B cell (primary cell): ENCODE data around the gene NDUFS3. TPM values are rescaled to one million over a fixed set of nuclear protein-coding genes. Genes with fewer than 3 reads are reported as not detected.

Experiments
- ATAC-seq: fragments of 200-7000 bp; cut with Tn5 transposase; one replicate; pipeline ENCODE4 v1.10.0; 2021; ENCODE audit warnings: low read depth, mild to moderate bottlenecking, moderate number of reproducible peaks, moderate library complexity
- CTCF ChIA-PET: fragments of 350-600 bp; sonication (Branson Sonifier 250); formaldehyde crosslinking; loops from one replicate; lab custom pipeline; 2021; ENCODE audit warnings: antibody characterized with exemption, inconsistent platforms; lab: Charles Lee
- POLR2A ChIA-PET: fragments of 350-600 bp; sonication (Branson Sonifier 250); formaldehyde crosslinking; loops from one replicate; lab custom pipeline; 2021; ENCODE audit warnings: antibody characterized with exemption; lab: Charles Lee
- DNase-seq: peaks from one replicate; pipeline ENCODE4 v3.0.0; 2013
- H2AFZ ChIP-seq: 2 replicates; pipeline ENCODE4 v1.6.1; 2012; ENCODE audit warnings: mild to moderate bottlenecking, low read depth, low read length; ENCODE audit not compliant: insufficient read depth, poor library complexity, severe bottlenecking
- H3K27ac ChIP-seq, 2 donors: 1 replicate in 1 of 2; 2 replicates in 1 of 2; pipeline ENCODE4 v1.5.1; 2012 to 2013; ENCODE audit warnings: low read length in 2 of 2, mild to moderate bottlenecking in 2 of 2, moderate library complexity in 1 of 2
- H3K27me3 ChIP-seq, 4 experiments: fragments of 200-600 bp in 1 of 4; sonication (generic) in 1 of 4; replicated peaks in 1 of 4; 1 replicate in 2 of 4; 2 replicates in 2 of 4; pipeline versions ENCODE4 v1.6.1 to v1.7.0; 2013 to 2016; ENCODE audit warnings: low read length in 3 of 4, mild to moderate bottlenecking in 2 of 4, mixed read lengths in 1 of 4, moderate library complexity in 1 of 4; ENCODE audit not compliant: insufficient read depth in 4 of 4, control insufficient read depth in 3 of 4; ENCODE audit errors: control extremely low read depth in 1 of 4
- H3K36me3 ChIP-seq, 2 experiments: replicated peaks in 1 of 2; 1 replicate in 1 of 2; 2 replicates in 1 of 2; pipeline versions ENCODE4 v1.6.1 to v1.7.1; 2013; ENCODE audit warnings: low read length in 1 of 2; ENCODE audit not compliant: insufficient read depth in 2 of 2, control insufficient read depth in 1 of 2; ENCODE audit errors: control extremely low read depth in 1 of 2, extremely low read depth in 1 of 2
- H3K4me1 ChIP-seq, 2 donors: fragments of 200-600 bp in 1 of 2; sonication (generic) in 1 of 2; 1 replicate in 1 of 2; 2 replicates in 1 of 2; pipeline versions ENCODE4 v1.5.1 to v1.6.1; 2013 to 2017; ENCODE audit warnings: low read length in 2 of 2; ENCODE audit not compliant: control insufficient read depth in 2 of 2, insufficient read depth in 2 of 2
- H3K4me2 ChIP-seq: replicated peaks from 2 replicates; pipeline ENCODE3; 2012; ENCODE audit warnings: mild to moderate bottlenecking, low read depth, low read length; ENCODE audit not compliant: poor library complexity, severe bottlenecking
- H3K4me3 ChIP-seq, 5 experiments: fragments of 200-600 bp in 1 of 5; sonication (generic) in 1 of 5; 1 replicate in 3 of 5; 2 replicates in 2 of 5; pipeline versions ENCODE4 v1.5.1 to v1.7.0; 2011 to 2016; ENCODE audit warnings: low read length in 4 of 5, mild to moderate bottlenecking in 4 of 5, low read depth in 2 of 5, control low read depth in 1 of 5, moderate library complexity in 1 of 5; ENCODE audit not compliant: insufficient read depth in 1 of 5; ENCODE audit errors: control extremely low read depth in 1 of 5, extremely low read depth in 1 of 5
- H3K79me2 ChIP-seq: fragments of 200-600 bp; sonication (generic); one replicate; pipeline ENCODE4 v1.6.0; 2016; ENCODE audit warnings: low read length; ENCODE audit not compliant: control insufficient read depth, insufficient read depth
- H3K9ac ChIP-seq: fragments of 200-600 bp; sonication (generic); 2 replicates; pipeline ENCODE4 v1.6.1; 2017; ENCODE audit warnings: mild to moderate bottlenecking, low read length, moderate library complexity
- H3K9me3 ChIP-seq, 3 donors: one replicate each; pipeline versions ENCODE4 v1.6.1 to v1.7.1; 2013; ENCODE audit warnings: low read length in 2 of 3; ENCODE audit not compliant: control insufficient read depth in 2 of 3, insufficient read depth in 1 of 3; ENCODE audit errors: control extremely low read depth in 1 of 3
- H4K20me1 ChIP-seq: 2 replicates; pipeline ENCODE4 v1.6.0; 2012; ENCODE audit warnings: mild to moderate bottlenecking, low read length; ENCODE audit not compliant: insufficient read depth, control insufficient read depth, poor library complexity, severe bottlenecking
- H3K27ac Mint-ChIP-seq: one replicate; pipeline ENCODE4 v1.8.0; 2021; ENCODE audit warnings: mixed read lengths
- H3K27me3 Mint-ChIP-seq: one replicate; pipeline ENCODE4 v1.8.0; 2021; ENCODE audit warnings: mixed read lengths
- H3K4me1 Mint-ChIP-seq: one replicate; pipeline ENCODE4 v1.8.0; 2021; ENCODE audit warnings: mixed read lengths
- H3K4me3 Mint-ChIP-seq: one replicate; pipeline ENCODE4 v1.8.0; 2021; ENCODE audit warnings: mixed read lengths
- H3K9me3 Mint-ChIP-seq: one replicate; pipeline ENCODE4 v1.8.0; 2022; ENCODE audit warnings: mixed read lengths; ENCODE audit not compliant: insufficient read depth
- EZH2 ChIP-seq: IDR thresholded peaks from 2 replicates; pipeline ENCODE4 v1.6.1; 2012; ENCODE audit warnings: borderline replicate concordance, low read depth, mild to moderate bottlenecking, moderate library complexity, low read length; ENCODE audit not compliant: insufficient read depth, poor library complexity, severe bottlenecking
- WGBS: methylation state at CpG from one replicate; pipeline ENCODE4 v1.1.5; 2013; ENCODE audit warnings: missing lambda C conversion rate; ENCODE audit not compliant: insufficient coverage; 5-methylcytosine and 5-hydroxymethylcytosine counted together
- intact Hi-C: fragments of 100-400 bp; cut with micrococcal nuclease; formaldehyde crosslinking; loops from one replicate; pipeline ENCODE4 v1.10.0; 2022
- polyA plus RNA-seq: library from polyadenylated mRNA; depleted of rRNA; stranded (reverse); fragments of >200 nt; gene quantifications from 2 replicates; pipeline ENCODE4 v1.2.3, GENCODE V29; 2012
- total RNA-seq, 2 donors: library from RNA; stranded (reverse); fragments of 120-200 nt in 1 of 2; gene quantifications; 1 replicate in 1 of 2; 2 replicates in 1 of 2; pipeline versions ENCODE4 v1.2.3 to v1.2.4, GENCODE V29; 2013 to 2022
- TF ChIP-seq, protein P1 (sequence below): fragments of 200-600 bp; IDR thresholded peaks from one replicate; pipeline ENCODE4 v1.8.0; 2022; ENCODE audit warnings: antibody characterized with exemption, mild to moderate bottlenecking

NDUFS3 gene
- total and polyA plus RNA-seq, 2 donors (not counting 1 experiment from before 2014, with no cell fraction given): 78.5 to 79.5 TPM

DNA sequence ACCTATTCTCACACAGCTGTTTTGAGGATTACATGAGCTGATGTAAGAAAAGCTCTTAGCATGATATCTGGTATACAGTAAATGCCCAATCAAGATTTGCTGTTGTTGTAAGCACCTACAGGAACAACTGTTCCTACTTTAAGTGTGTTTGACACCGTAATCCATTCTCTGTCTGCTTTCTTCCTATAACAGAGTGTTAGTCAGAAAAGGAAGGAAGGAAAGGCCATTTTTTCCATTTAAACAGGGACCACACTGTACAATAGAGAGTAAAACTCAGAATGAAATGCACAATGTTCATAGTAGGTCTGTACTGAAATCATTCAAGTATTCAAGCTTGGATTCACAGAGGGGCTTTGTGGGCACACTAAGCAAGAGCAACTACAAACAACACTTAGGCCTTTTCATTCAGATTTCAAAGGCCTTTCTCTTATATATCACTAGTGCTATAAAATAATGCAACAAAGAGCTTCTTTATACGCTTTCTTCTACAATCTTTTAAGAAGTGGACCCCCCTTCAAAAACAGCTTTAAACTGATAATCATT, 42.0 kb downstream of the NDUFS3 start:
- DNase-seq: no peak
- no peak overlapping the region for H2AFZ ChIP-seq
- Mint-ChIP-seq H3K27ac (no peak overlapping the region), H3K27me3 (no peaks in the 10 kb centered on the region), H3K9me3 (no peaks in the 10 kb centered on the region), H3K4me3 (no peak overlapping the region), H3K4me1 (no peaks in the 10 kb centered on the region)
- ChIA-PET POLR2A (interaction anchor here (0.7 kb wide), 1 partner anchor 434 kb away, joined by 4 read pairs; no protein-coding TSS in a partner anchor), CTCF (no interaction called here)
- no peaks in the 10 kb centered on the region for H3K27me3 ChIP-seq
- H3K36me3 ChIP-seq: peaks cover 32 to 51% of the 10 kb centered on the region in 2 experiments
- no CpG with 5 or more reads among the region's 2 CpGs for WGBS
- intact Hi-C loops: no loop called here
- no peak overlapping the region for H3K9ac ChIP-seq
- H3K9me3 ChIP-seq: no peaks in the 10 kb centered on the region
- no peaks in the 10 kb centered on the region for H3K4me1 ChIP-seq
- no peak overlapping the region for H3K27ac ChIP-seq
- no peak overlapping the region for H3K4me3 ChIP-seq
- H4K20me1 ChIP-seq: no peaks in the 10 kb centered on the region
- ATAC-seq: no peak
- H3K4me2 ChIP-seq: no peak overlapping the region
- no peaks in the 10 kb centered on the region for H3K79me2 ChIP-seq
- TF ChIP-seq, protein P1, sequence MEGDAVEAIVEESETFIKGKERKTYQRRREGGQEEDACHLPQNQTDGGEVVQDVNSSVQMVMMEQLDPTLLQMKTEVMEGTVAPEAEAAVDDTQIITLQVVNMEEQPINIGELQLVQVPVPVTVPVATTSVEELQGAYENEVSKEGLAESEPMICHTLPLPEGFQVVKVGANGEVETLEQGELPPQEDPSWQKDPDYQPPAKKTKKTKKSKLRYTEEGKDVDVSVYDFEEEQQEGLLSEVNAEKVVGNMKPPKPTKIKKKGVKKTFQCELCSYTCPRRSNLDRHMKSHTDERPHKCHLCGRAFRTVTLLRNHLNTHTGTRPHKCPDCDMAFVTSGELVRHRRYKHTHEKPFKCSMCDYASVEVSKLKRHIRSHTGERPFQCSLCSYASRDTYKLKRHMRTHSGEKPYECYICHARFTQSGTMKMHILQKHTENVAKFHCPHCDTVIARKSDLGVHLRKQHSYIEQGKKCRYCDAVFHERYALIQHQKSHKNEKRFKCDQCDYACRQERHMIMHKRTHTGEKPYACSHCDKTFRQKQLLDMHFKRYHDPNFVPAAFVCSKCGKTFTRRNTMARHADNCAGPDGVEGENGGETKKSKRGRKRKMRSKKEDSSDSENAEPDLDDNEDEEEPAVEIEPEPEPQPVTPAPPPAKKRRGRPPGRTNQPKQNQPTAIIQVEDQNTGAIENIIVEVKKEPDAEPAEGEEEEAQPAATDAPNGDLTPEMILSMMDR: no peak
- TF ChIP-seq EZH2: no peak

GRCh38 chr11:47626234-47626633, 47.4 kb downstream of the NDUFS3 start:
- H3K27ac ChIP-seq: no peak overlapping the region
- H2AFZ ChIP-seq: no peak overlapping the region
- no peak overlapping the region for H3K4me3 ChIP-seq
- no peaks in the 10 kb centered on the region for H3K9me3 Mint-ChIP-seq
- DNase-seq (no peak), ATAC-seq (no peak)
- H3K79me2 ChIP-seq: no peaks in the 10 kb centered on the region
- intact Hi-C loops: no loop called here
- TF ChIP-seq, protein P1: no peak
- no peak for TF ChIP-seq EZH2
- ChIA-PET CTCF (no interaction called here), POLR2A (interaction anchor here (0.6 kb wide), 2 partner anchors 142 to 178 kb away, joined by 3 read pairs; no protein-coding TSS in a partner anchor)
- no peak overlapping the region for H3K4me3 Mint-ChIP-seq
- 93% methylated on average over 4 of the region's 8 CpGs for WGBS
- no peak overlapping the region for H3K27ac Mint-ChIP-seq
- H3K9ac ChIP-seq: no peak overlapping the region
- H3K4me1 ChIP-seq: no peaks in the 10 kb centered on the region
- peaks cover 20 to 57% of the 10 kb centered on the region in 2 experiments for H3K36me3 ChIP-seq
- no peak overlapping the region for H3K4me2 ChIP-seq
- no peaks in the 10 kb centered on the region for H4K20me1 ChIP-seq
- H3K4me1 Mint-ChIP-seq: no peaks in the 10 kb centered on the region
- H3K9me3 ChIP-seq: no peaks in the 10 kb centered on the region
- no peaks in the 10 kb centered on the region for H3K27me3 Mint-ChIP-seq
- H3K27me3 ChIP-seq: no peaks in the 10 kb centered on the region
